Measurements from ENCODE around the gene TMEM184C. TPM values are rescaled to one million over a fixed set of nuclear protein-coding genes. Genes with fewer than 3 reads are reported as not detected.

Gene TMEM184C
- total and polyA plus RNA-seq, 8 donors = 2.2 to 19.2 (median 13.6) TPM

DNA sequence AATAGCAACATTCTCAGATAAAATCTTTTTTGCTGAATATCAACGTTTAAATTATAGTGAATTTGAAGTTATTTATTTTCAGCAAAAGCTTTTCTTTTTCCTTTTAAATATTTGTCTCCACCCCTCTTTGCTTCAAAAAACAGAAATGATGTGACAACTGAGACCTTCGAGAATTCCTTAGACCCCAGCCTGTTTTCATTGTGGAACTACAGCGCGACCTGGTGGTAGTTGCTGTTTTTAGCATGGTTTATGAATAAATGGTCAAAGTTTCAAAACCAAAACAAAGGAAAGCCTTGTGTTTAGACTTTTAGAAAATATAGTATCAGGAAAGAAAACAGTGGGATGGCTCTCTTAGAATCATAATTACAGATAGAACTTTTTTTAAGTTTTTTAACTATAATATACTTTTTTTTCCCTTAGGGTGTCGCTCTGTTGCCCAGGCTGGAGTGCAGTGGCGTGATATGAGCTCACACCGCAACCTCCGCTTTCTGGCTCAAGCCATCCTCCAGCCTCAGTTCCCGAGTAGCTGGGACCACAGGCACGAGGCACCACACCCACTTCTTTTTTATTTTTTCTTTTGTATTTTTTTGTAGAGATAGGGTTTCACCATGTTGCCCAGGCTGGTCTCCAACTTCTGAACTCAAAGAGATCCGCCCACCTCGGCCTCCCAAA is 26.8 kb upstream of the TMEM184C start:
- Histone ChIP-seq H3K4me1 (no peaks in the 10 kb centered on the region), H3K27ac (no peak overlapping the region), H3K36me3 (no peaks in the 10 kb centered on the region), H3K9me3 (no peaks in the 10 kb centered on the region), H3K27me3 (no peaks in the 10 kb centered on the region), H3K4me3 (no peak overlapping the region)
- TF ChIP-seq CTCF (IDR thresholded peaks at IDR 0.05) = peak in 3 of 4 donors; percentile 51 to 55 (median 51)
- 35 to 43% methylated on average over 12 of the region's 12 CpGs for WGBS, 2 donors
- DNase-seq = peak in 4 of 6 donors; percentile 6 to 58 (median 32)
- peak; percentile 60 for FAIRE-seq
- intact Hi-C loops (cut with DNase I) = no loop called here
- ATAC-seq = peak in 3 of 4 donors; percentile 62 to 69 (median 66)

GRCh38 chr4:147591106-147591505 is 26.1 kb upstream of the TMEM184C start:
- intact Hi-C loops (cut with DNase I) = no loop called here
- ATAC-seq = no peak
- Histone ChIP-seq H3K27me3 (no peaks in the 10 kb centered on the region), H3K4me3 (no peak overlapping the region), H3K9me3 (no peaks in the 10 kb centered on the region), H3K4me1 (no peaks in the 10 kb centered on the region), H3K27ac (no peak overlapping the region), H3K36me3 (no peaks in the 10 kb centered on the region)
- TF ChIP-seq CTCF (IDR thresholded peaks at IDR 0.05) = no peak
- FAIRE-seq = no peak
- no peak for DNase-seq

GRCh38 chr4:147594107-147594506 is 23.1 kb upstream of the TMEM184C start:
- FAIRE-seq = no peak
- Histone ChIP-seq H3K36me3 (no peaks in the 10 kb centered on the region), H3K4me3 (no peak overlapping the region), H3K27ac (no peak overlapping the region), H3K27me3 (no peaks in the 10 kb centered on the region), H3K4me1 (peaks cover 0 to 13% (median 5%) of the 10 kb centered on the region in 3 donors), H3K9me3 (no peaks in the 10 kb centered on the region)
- intact Hi-C loops (cut with DNase I) = no loop called here
- no peak for TF ChIP-seq CTCF (IDR thresholded peaks at IDR 0.05)
- WGBS, 2 donors = 61 to 63% methylated on average over 5 of the region's 5 CpGs
- no peak for DNase-seq
- no peak for ATAC-seq

GRCh38 chr4:147594578-147594977 is 22.6 kb upstream of the TMEM184C start:
- FAIRE-seq = no peak
- no peak for DNase-seq
- Histone ChIP-seq H3K36me3 (no peaks in the 10 kb centered on the region), H3K4me3 (no peak overlapping the region), H3K4me1 (peaks cover 0 to 13% (median 5%) of the 10 kb centered on the region in 3 donors), H3K9me3 (no peaks in the 10 kb centered on the region), H3K27ac (no peak overlapping the region), H3K27me3 (no peaks in the 10 kb centered on the region)
- intact Hi-C loops (cut with DNase I) = no loop called here
- no peak for TF ChIP-seq CTCF (IDR thresholded peaks at IDR 0.05)
- WGBS, 2 donors = 69 to 76% methylated on average over 2 of the region's 2 CpGs
- ATAC-seq = no peak

DNA sequence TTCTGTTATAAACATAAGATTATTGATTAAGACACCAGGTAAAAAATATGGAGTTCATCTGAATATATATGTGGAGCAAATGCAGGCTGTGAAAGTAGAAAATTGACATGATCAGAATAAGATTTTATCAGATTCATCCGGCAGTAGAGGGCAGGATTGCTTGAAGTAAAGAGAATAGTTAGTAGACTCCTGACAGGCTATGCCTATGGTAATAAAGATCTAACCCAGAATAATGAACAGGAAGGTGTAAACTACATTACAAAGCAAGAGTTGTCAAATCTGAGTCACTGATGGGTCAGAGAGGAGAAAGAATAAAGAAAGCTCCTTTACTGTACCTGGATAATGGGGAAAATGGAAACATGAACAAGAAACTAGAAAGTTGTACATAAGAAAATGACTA is 20.8 kb upstream of the TMEM184C start:
- DNase-seq (no peak), FAIRE-seq (no peak), ATAC-seq (peak in 1 of 4 donors; percentile 9)
- no peak for TF ChIP-seq CTCF (IDR thresholded peaks at IDR 0.05)
- no peaks in the 10 kb centered on the region for H3K27me3 ChIP-seq
- no peak overlapping the region for H3K4me3 ChIP-seq
- H3K4me1 ChIP-seq = peaks cover 0 to 13% (median 5%) of the 10 kb centered on the region in 3 donors
- no peaks in the 10 kb centered on the region for H3K9me3 ChIP-seq
- no peaks in the 10 kb centered on the region for H3K36me3 ChIP-seq
- WGBS, 2 donors = 56 to 73% methylated on average over 1 of the region's 1 CpG
- intact Hi-C loops (cut with DNase I) = no loop called here
- H3K27ac ChIP-seq = peak overlapping the region in 1 of 4 donors; percentile 3
